HCT116 (cell line): ENCODE data around the gene AMZ1. TPM values are rescaled to one million over a fixed set of nuclear protein-coding genes. Genes with fewer than 3 reads are reported as not detected.

Experiments used
- ATAC-seq: fragments of 200-7000 bp; cut with Tn5 transposase; 2 replicates; pipeline ENCODE4 v1.9.1; 2020; ENCODE audit warnings: mild to moderate bottlenecking, moderate library complexity
- BruUV-seq: library from RNA; stranded (reverse); fragments of 400-500 nt; replicated peaks from 2 replicates; lab custom pipeline; 2021; lab: Mats Ljungman, UMichigan
- CTCF ChIA-PET: fragments of 300-600 bp; sonication (Branson Sonifier 250); formaldehyde crosslinking; loops from one replicate; lab custom pipeline; 2021; ENCODE audit warnings: antibody characterized with exemption; lab: Charles Lee
- POLR2A ChIA-PET: fragments of 300-600, 350-600 bp; sonication (Branson Sonifier 250); formaldehyde crosslinking; loops from one replicate; lab custom pipeline; 2021; ENCODE audit warnings: antibody characterized with exemption; lab: Charles Lee
- RAD21 ChIA-PET, 2 experiments: fragments of 300-600 bp; sonication (Branson Sonifier 250); formaldehyde crosslinking; loops; one replicate each; lab custom pipeline; 2023; ENCODE audit warnings: low total read pairs in 2 of 2; ENCODE audit not compliant: uncharacterized antibody in 2 of 2, unreplicated experiment in 2 of 2, low non-redundant PET in 1 of 2; lab: Charles Lee
- DNase-seq: peaks from one replicate; pipeline ENCODE4 v3.0.0-alpha.2; 2010; ENCODE audit warnings: low read depth, low spot score
- H2AFZ ChIP-seq: fragments of 200-600 bp; shearing (Covaris generic), sonication (generic); 2 replicates; pipeline ENCODE4 v1.6.1; 2017; ENCODE audit warnings: low read depth, mixed run types, mixed read lengths, antibody characterized with exemption, low read length; ENCODE audit not compliant: poor library complexity, severe bottlenecking
- H3K27ac ChIP-seq: 2 replicates; pipeline ENCODE4 v1.5.1; 2012; ENCODE audit warnings: low read depth, low read length
- H3K27me3 ChIP-seq: fragments of 200-600 bp; sonication (generic); 2 replicates; pipeline ENCODE4 v1.6.1; 2016; ENCODE audit warnings: mixed run types, low read length, mixed read lengths; ENCODE audit not compliant: insufficient read depth
- H3K36me3 ChIP-seq, 2 experiments: fragments of 200-500 bp in 1 of 2; fragments of 200-600 bp in 1 of 2; sonication (Bioruptor generic) in 1 of 2; sonication (generic) in 1 of 2; 2 replicates each; pipeline versions ENCODE4 v1.5.1 to v1.6.1; 2014 to 2016; ENCODE audit warnings: low read length in 2 of 2, inconsistent platforms in 1 of 2, mixed read lengths in 1 of 2, mixed run types in 1 of 2; ENCODE audit not compliant: insufficient read depth in 2 of 2, control insufficient read depth in 1 of 2
- H3K4me1 ChIP-seq, 2 experiments: fragments of 200-600 bp in 1 of 2; sonication (generic) in 1 of 2; 2 replicates each; pipeline versions ENCODE4 v1.5.1 to v1.6.1; 2012 to 2017; ENCODE audit warnings: low read length in 2 of 2, inconsistent platforms in 1 of 2, mild to moderate bottlenecking in 1 of 2, mixed read lengths in 1 of 2, mixed run types in 1 of 2, moderate library complexity in 1 of 2; ENCODE audit not compliant: insufficient read depth in 2 of 2, control insufficient read depth in 1 of 2
- H3K4me2 ChIP-seq: fragments of 200-600 bp; sonication (generic); 2 replicates; pipeline ENCODE4 v1.6.1; 2017; ENCODE audit warnings: mixed run types, low read length, mixed read lengths
- H3K4me3 ChIP-seq, 2 experiments: fragments of 200-600 bp in 1 of 2; sonication (generic) in 1 of 2; replicated peaks in 1 of 2; 2 replicates each; pipeline ENCODE4 v1.5.1; 2011 to 2016; ENCODE audit warnings: low read length in 2 of 2, control low read depth in 1 of 2, low read depth in 1 of 2, mild to moderate bottlenecking in 1 of 2, mixed read lengths in 1 of 2, mixed run types in 1 of 2
- H3K79me2 ChIP-seq: fragments of 200-600 bp; sonication (generic); 2 replicates; pipeline ENCODE4 v1.6.1; 2017; ENCODE audit warnings: mild to moderate bottlenecking, mixed run types, low read length, moderate library complexity, mixed read lengths; ENCODE audit not compliant: insufficient read depth
- H3K9ac ChIP-seq: fragments of 200-600 bp; sonication (generic); 2 replicates; pipeline ENCODE4 v1.6.1; 2016; ENCODE audit warnings: low read length, mixed read lengths
- H3K9me2 ChIP-seq: fragments of 200-600 bp; sonication (generic), shearing (Covaris generic); 2 replicates; pipeline ENCODE4 v1.6.1; 2017; ENCODE audit warnings: mixed run types, mild to moderate bottlenecking, moderate library complexity; ENCODE audit not compliant: insufficient read depth
- H3K9me3 ChIP-seq, 2 experiments: fragments of 200-500 bp in 1 of 2; fragments of 200-600 bp in 1 of 2; sonication (Bioruptor generic) in 1 of 2; sonication (generic) in 1 of 2; 2 replicates each; pipeline ENCODE4 v1.6.1; 2014 to 2017; ENCODE audit warnings: low read length in 2 of 2, mixed read lengths in 2 of 2, inconsistent platforms in 1 of 2, low read depth in 1 of 2, mild to moderate bottlenecking in 1 of 2, mixed run types in 1 of 2, moderate library complexity in 1 of 2; ENCODE audit not compliant: control insufficient read depth in 1 of 2, insufficient read depth in 1 of 2
- H4K20me1 ChIP-seq: fragments of 200-600 bp; sonication (generic), shearing (Covaris generic); 2 replicates; pipeline ENCODE4 v1.6.1; 2017; ENCODE audit warnings: mixed run types, mild to moderate bottlenecking, moderate library complexity; ENCODE audit not compliant: insufficient read depth
- CTCF ChIP-seq, 3 experiments: fragments of 200-600 bp in 1 of 3; sonication (generic) in 1 of 3; IDR thresholded peaks in 2 of 3; conservative IDR thresholded peaks in 1 of 3; 2 replicates each; pipeline ENCODE4 v1.5.1; 2012 to 2017; ENCODE audit warnings: low read depth in 2 of 3, low read length in 2 of 3, antibody characterized with exemption in 1 of 3, borderline replicate concordance in 1 of 3, control low read depth in 1 of 3, mild to moderate bottlenecking in 1 of 3, mixed read lengths in 1 of 3, mixed run types in 1 of 3, moderate library complexity in 1 of 3; ENCODE audit not compliant: insufficient read depth in 1 of 3
- FOSL1 ChIP-seq: IDR thresholded peaks from 2 replicates; pipeline ENCODE4 v1.6.1; 2012; ENCODE audit warnings: low read depth
- MAX ChIP-seq: IDR thresholded peaks from 2 replicates; pipeline ENCODE4 v1.6.1; 2012
- POLR2A ChIP-seq: IDR thresholded peaks from 2 replicates; pipeline ENCODE4 v1.7.0; 2011; ENCODE audit warnings: borderline replicate concordance; ENCODE audit not compliant: insufficient read depth, insufficient read length; ENCODE audit errors: extremely low read depth
- RAD21 ChIP-seq: IDR thresholded peaks from 2 replicates; pipeline ENCODE4 v1.6.1; 2012; ENCODE audit warnings: low read depth, mild to moderate bottlenecking
- REST ChIP-seq: IDR thresholded peaks from 2 replicates; pipeline ENCODE4 v1.6.1; 2012; ENCODE audit warnings: low read depth
- SIN3A ChIP-seq: IDR thresholded peaks from 2 replicates; pipeline ENCODE4 v1.6.1; 2012; ENCODE audit warnings: low read depth
- SRF ChIP-seq: IDR thresholded peaks from 2 replicates; pipeline ENCODE4 v1.6.1; 2012; ENCODE audit warnings: low read depth
- YY1 ChIP-seq: IDR thresholded peaks from 2 replicates; pipeline ENCODE4 v1.6.1; 2011; ENCODE audit warnings: low read length, low read depth, moderate library complexity, mild to moderate bottlenecking; ENCODE audit not compliant: insufficient replicate concordance; ENCODE audit errors: extremely low read depth
- ZBTB33 ChIP-seq: IDR thresholded peaks from 2 replicates; pipeline ENCODE4 v1.6.1; 2011; ENCODE audit warnings: mild to moderate bottlenecking, low read length, moderate library complexity; ENCODE audit not compliant: insufficient replicate concordance; ENCODE audit errors: extremely low read depth
- intact Hi-C: fragments of 100-400 bp; cut with micrococcal nuclease; formaldehyde crosslinking; loops from 2 replicates; pipeline ENCODE4 v1.10.0; 2022
- total RNA-seq: library from RNA; stranded (reverse); gene quantifications from one replicate; pipeline ENCODE4 v1.2.1, GENCODE V29; 2021; ENCODE audit not compliant: unreplicated experiment

The AMZ1 gene
- total RNA-seq, 1 experiment from 2014 or later = not detected

- H3K9ac ChIP-seq = no peak overlapping the region
- H3K27ac ChIP-seq = no peak overlapping the region
- H3K4me1 ChIP-seq = peaks cover 0 to 11% of the 10 kb centered on the region in 2 experiments; a peak in 1 of 4 replicates
- ATAC-seq (no peak), DNase-seq (no peak)
- no peaks in the 10 kb centered on the region for H3K27me3 ChIP-seq
- H3K9me3 ChIP-seq = no peaks in the 10 kb centered on the region
- BruUV-seq = no TSS peak
- ChIA-PET POLR2A (no interaction called here), RAD21 (no interaction called here), CTCF (no interaction called here)
- H3K4me3 ChIP-seq = no peak overlapping the region
- no peak overlapping the region for H2AFZ ChIP-seq
- H3K9me2 ChIP-seq = no peaks in the 10 kb centered on the region
- H3K4me2 ChIP-seq = no peak overlapping the region
- no peaks in the 10 kb centered on the region for H3K36me3 ChIP-seq
- intact Hi-C loops = no loop called here
- TF ChIP-seq ZBTB33 = no peak
- TF ChIP-seq SIN3A = no peak
- TF ChIP-seq MAX = no peak
- no peak for TF ChIP-seq SRF
- no peak for TF ChIP-seq YY1
- no peak for TF ChIP-seq RAD21
- no peak for TF ChIP-seq REST
- no peak for TF ChIP-seq FOSL1
- TF ChIP-seq CTCF (IDR thresholded peaks at IDR 0.05 in 2 of 3, conservative IDR thresholded peaks at IDR 0.05 in 1 of 3; ENCODE audit: borderline replicate concordance in 1 of 3, insufficient read depth in 1 of 3, low read depth in 2 of 3, low read length in 2 of 3) = no peak
- no peak for TF ChIP-seq POLR2A
- H4K20me1 ChIP-seq = no peaks in the 10 kb centered on the region
- H3K79me2 ChIP-seq = no peaks in the 10 kb centered on the region
Observed at GRCh38 chr7:2730846-2731770, 43.1 kb downstream of the AMZ1 start.
